PFSK-1 (cell line): ENCODE data around the gene STMND1.

ENCODE experiments used
- POLR2AphosphoS5 ChIP-seq: IDR thresholded peaks from 2 replicates; pipeline ENCODE4 v1.6.1; 2012; ENCODE audit warnings: low read depth, mild to moderate bottlenecking, control low read depth, low read length, moderate library complexity
- TAF1 ChIP-seq: IDR thresholded peaks from 2 replicates; pipeline ENCODE4 v1.6.1; 2012; ENCODE audit warnings: low read length, control low read depth, borderline replicate concordance; ENCODE audit not compliant: insufficient read depth
- TF ChIP-seq, protein P1 (sequence below), 2 experiments: IDR thresholded peaks; 2 replicates each; pipeline versions ENCODE4 v1.6.1 to v1.8.0; 2011 to 2012; ENCODE audit warnings: low read depth in 2 of 2, low read length in 2 of 2, control low read depth in 1 of 2, inconsistent platforms in 1 of 2, mild to moderate bottlenecking in 1 of 2, moderate library complexity in 1 of 2; ENCODE audit not compliant: insufficient read depth in 1 of 2

- TF ChIP-seq TAF1 = no peak
- TF ChIP-seq, protein P1, sequence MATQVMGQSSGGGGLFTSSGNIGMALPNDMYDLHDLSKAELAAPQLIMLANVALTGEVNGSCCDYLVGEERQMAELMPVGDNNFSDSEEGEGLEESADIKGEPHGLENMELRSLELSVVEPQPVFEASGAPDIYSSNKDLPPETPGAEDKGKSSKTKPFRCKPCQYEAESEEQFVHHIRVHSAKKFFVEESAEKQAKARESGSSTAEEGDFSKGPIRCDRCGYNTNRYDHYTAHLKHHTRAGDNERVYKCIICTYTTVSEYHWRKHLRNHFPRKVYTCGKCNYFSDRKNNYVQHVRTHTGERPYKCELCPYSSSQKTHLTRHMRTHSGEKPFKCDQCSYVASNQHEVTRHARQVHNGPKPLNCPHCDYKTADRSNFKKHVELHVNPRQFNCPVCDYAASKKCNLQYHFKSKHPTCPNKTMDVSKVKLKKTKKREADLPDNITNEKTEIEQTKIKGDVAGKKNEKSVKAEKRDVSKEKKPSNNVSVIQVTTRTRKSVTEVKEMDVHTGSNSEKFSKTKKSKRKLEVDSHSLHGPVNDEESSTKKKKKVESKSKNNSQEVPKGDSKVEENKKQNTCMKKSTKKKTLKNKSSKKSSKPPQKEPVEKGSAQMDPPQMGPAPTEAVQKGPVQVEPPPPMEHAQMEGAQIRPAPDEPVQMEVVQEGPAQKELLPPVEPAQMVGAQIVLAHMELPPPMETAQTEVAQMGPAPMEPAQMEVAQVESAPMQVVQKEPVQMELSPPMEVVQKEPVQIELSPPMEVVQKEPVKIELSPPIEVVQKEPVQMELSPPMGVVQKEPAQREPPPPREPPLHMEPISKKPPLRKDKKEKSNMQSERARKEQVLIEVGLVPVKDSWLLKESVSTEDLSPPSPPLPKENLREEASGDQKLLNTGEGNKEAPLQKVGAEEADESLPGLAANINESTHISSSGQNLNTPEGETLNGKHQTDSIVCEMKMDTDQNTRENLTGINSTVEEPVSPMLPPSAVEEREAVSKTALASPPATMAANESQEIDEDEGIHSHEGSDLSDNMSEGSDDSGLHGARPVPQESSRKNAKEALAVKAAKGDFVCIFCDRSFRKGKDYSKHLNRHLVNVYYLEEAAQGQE (IDR thresholded peaks at IDR 0.05; ENCODE audit: insufficient read depth in 1 of 2, low read depth in 2 of 2, low read length in 2 of 2) = no peak
- no peak for TF ChIP-seq POLR2AphosphoS5
These were observed 28.9 kb downstream of the STMND1 start for GRCh38 chr6:17130786-17131185.
